Activated T-helper 17 cell treated with anti-CD3 and anti-CD28 coated beads, Interleukin-2, amount 50 U/mL, for 72 hours (primary cell): ENCODE data around the gene PI16. TPM values are rescaled to one million over a fixed set of nuclear protein-coding genes. Genes with fewer than 3 reads are reported as not detected.
A peak's percentile ranks its signal among the peaks of the same experiment; 100 is the strongest.

Experiments used
- ATAC-seq: fragments of 150-1000 bp; cut with Tn5 transposase; replicated peaks from 2 replicates; pipeline ENCODE4 v1.10.0; 2021; ENCODE audit warnings: mild to moderate bottlenecking, moderate library complexity
- H3K27ac Mint-ChIP-seq: one replicate; pipeline ENCODE4 v1.8.0; 2022; ENCODE audit warnings: mixed read lengths
- H3K27me3 Mint-ChIP-seq: one replicate; pipeline ENCODE4 v1.8.0; 2022; ENCODE audit warnings: mixed read lengths
- H3K36me3 Mint-ChIP-seq: one replicate; pipeline ENCODE4 v1.8.0; 2022; ENCODE audit warnings: low read depth, mild to moderate bottlenecking, mixed read lengths
- H3K4me1 Mint-ChIP-seq: one replicate; pipeline ENCODE4 v1.8.0; 2022; ENCODE audit warnings: mixed read lengths
- H3K4me3 Mint-ChIP-seq: one replicate; pipeline ENCODE4 v1.8.0; 2022; ENCODE audit warnings: mild to moderate bottlenecking, mixed read lengths
- H3K9me3 Mint-ChIP-seq: one replicate; pipeline ENCODE4 v1.8.0; 2022; ENCODE audit warnings: mixed read lengths
- total RNA-seq, 2 donors: library from RNA; stranded (reverse); gene quantifications; one replicate each; pipeline ENCODE4 v1.2.3, GENCODE V29; 2022

Gene PI16
- total RNA-seq, 2 donors from 2014 or later, result 1.8 to 2.1 TPM

DNA sequence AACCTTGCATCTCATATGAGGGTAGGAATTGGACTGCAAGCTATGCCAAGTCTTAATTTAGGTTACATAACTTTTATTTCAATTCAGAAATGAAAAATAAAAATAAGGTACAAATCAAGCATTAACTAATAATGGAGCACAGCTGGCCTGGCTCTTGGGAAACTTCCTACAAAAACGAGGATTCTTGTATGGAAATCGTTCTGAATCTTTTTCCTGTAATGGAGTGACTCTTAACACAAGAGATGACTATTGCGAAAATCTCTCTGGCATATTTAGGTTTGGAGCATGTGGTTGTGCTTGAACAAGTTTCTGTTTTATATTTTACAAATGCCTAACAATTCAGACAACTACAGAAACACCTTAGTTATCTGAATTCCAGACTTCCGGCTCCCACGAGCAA, 34.0 kb upstream of the PI16 start:
- no peak overlapping the region for H3K27ac Mint-ChIP-seq
- H3K4me3 Mint-ChIP-seq, result no peak overlapping the region
- ATAC-seq, result no peak
- H3K9me3 Mint-ChIP-seq, result no peaks in the 10 kb centered on the region
- no peaks in the 10 kb centered on the region for H3K27me3 Mint-ChIP-seq
- peaks cover 6% of the 10 kb centered on the region for H3K4me1 Mint-ChIP-seq
- peaks cover 92% of the 10 kb centered on the region for H3K36me3 Mint-ChIP-seq

GRCh38 chr6:36924131-36924530, 30.4 kb upstream of the PI16 start:
- H3K4me3 Mint-ChIP-seq, result no peak overlapping the region
- H3K4me1 Mint-ChIP-seq, result peaks cover 5% of the 10 kb centered on the region
- no peak for ATAC-seq
- H3K36me3 Mint-ChIP-seq, result peaks cover 62% of the 10 kb centered on the region
- H3K9me3 Mint-ChIP-seq, result no peaks in the 10 kb centered on the region
- H3K27me3 Mint-ChIP-seq, result no peaks in the 10 kb centered on the region
- H3K27ac Mint-ChIP-seq, result no peak overlapping the region

- H3K27ac Mint-ChIP-seq, result peak overlapping the region; percentile 46
- peaks cover 55% of the 10 kb centered on the region for H3K36me3 Mint-ChIP-seq
- H3K27me3 Mint-ChIP-seq, result no peaks in the 10 kb centered on the region
- peaks cover 5% of the 10 kb centered on the region for H3K4me1 Mint-ChIP-seq
- no peaks in the 10 kb centered on the region for H3K9me3 Mint-ChIP-seq
- ATAC-seq, result no peak
- H3K4me3 Mint-ChIP-seq, result no peak overlapping the region
Measured at GRCh38 chr6:36924778-36925374, 29.7 kb upstream of the PI16 start.

DNA sequence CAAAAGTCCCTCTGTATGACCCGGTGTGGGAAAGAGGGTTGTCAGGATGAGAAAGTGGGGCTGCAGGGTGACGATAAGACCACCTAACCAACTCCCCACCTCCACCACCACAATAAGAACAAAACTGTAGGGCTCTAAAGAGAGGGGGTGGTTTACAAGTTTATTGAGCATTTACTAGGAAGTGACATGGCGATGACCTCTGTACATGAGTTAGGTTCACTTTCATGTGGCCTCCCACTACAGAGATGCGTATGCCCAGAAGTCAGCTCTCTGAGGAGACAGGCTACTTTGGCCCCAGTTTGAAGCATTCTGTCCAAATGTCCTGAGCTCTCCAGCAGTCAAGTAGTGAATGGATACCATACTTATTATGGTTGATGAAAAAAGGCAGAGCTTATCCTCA, 28.7 kb upstream of the PI16 start:
- no peaks in the 10 kb centered on the region for H3K27me3 Mint-ChIP-seq
- peak; percentile 85 for ATAC-seq
- peaks cover 5% of the 10 kb centered on the region for H3K4me1 Mint-ChIP-seq
- H3K36me3 Mint-ChIP-seq, result peaks cover 45% of the 10 kb centered on the region
- peak overlapping the region; percentile 46 for H3K27ac Mint-ChIP-seq
- H3K4me3 Mint-ChIP-seq, result peak overlapping the region; percentile 13
- H3K9me3 Mint-ChIP-seq, result no peaks in the 10 kb centered on the region

DNA sequence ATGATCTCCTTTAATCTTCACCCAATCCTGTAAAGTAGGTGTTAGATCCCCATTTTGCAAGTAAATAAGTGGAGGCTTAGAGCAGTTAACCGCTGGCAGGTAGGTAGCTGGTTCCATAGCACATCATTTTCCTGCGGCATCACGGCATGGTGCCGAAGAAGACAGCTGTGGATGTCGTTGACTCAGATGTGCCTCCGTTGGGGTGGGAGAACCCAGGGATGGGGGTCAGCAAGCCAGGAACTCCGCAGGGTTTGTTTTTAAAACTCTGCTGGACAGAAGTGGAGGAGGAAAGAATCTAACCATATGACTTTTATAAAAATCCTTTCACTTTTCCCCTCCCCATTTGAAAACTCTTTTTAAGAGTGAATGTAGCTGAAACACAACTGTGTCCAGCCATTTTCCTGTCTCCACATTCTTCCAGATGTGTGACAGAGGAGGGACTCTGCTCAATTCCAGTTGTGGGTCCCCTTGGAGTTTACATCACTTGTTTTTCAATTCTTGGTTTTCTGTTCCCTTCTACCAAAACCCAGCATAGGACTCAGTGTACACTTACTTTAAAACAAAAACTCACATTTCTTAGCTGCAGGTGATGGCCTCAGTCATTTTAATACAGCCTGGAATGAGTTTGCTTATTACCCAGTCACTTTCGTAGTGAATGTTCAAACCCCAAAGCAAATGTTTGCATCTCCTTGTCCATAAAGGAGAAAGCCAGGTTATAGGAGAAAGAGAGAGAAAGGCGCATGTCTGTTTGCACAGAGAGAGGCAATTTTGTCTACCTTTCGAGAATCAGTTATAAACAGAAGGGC, 27.6 kb upstream of the PI16 start:
- Mint-ChIP-seq H3K4me1 (peaks cover 10% of the 10 kb centered on the region), H3K27me3 (no peaks in the 10 kb centered on the region), H3K36me3 (peaks cover 34% of the 10 kb centered on the region), H3K9me3 (no peaks in the 10 kb centered on the region), H3K4me3 (no peak overlapping the region), H3K27ac (no peak overlapping the region)
- peak; percentile 61 for ATAC-seq

DNA sequence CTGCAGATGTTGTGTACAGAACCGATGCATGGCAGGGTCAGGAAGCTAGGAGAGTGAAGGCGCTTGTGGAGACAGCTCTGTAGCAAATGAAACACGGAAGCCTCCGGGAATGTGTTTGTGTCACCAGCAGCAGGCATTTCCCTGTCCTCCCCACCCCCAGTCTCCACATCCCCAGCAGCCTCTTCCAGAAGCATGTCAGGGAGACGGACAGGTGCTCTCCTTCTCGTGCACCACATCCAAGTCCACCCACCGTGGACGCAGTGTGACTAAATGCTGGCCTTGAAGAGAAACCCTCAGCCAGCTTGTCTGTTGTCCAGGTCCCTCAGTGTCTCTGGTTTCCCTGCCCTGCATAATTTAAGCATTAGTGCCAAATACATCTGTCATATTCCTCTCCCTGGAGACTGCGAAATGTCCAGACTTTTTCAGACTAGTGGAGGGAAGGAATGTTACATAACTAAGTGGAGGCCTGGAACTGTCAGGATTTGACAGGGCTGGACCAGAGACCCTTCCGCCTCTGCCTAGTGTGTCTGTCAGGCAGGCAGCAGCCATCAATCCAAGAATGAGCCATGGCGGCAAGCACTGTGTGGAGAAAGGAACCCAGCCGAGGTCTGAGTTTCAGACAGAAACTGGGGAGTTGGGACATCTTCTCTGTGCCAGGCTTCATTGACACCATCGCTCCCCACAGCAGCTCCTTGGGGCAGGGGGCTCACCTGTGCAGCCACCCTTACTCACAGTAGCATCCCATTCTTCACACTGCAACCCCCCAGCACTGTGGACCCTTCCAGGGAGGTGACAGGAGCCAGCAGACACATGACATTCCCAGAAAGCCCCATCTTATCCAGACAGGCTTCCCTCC, 26.6 kb upstream of the PI16 start:
- no peak overlapping the region for H3K27ac Mint-ChIP-seq
- no peaks in the 10 kb centered on the region for H3K27me3 Mint-ChIP-seq
- no peaks in the 10 kb centered on the region for H3K9me3 Mint-ChIP-seq

GRCh38 chr6:36928547-36928918, 26.0 kb upstream of the PI16 start:
- H3K4me1 Mint-ChIP-seq, result peaks cover 10% of the 10 kb centered on the region
- H3K27ac Mint-ChIP-seq, result no peak overlapping the region
- H3K27me3 Mint-ChIP-seq, result no peaks in the 10 kb centered on the region
- peaks cover 20% of the 10 kb centered on the region for H3K36me3 Mint-ChIP-seq
- no peak overlapping the region for H3K4me3 Mint-ChIP-seq
- H3K9me3 Mint-ChIP-seq, result no peaks in the 10 kb centered on the region
- no peak for ATAC-seq

More for the DNA sequence above, 26.6 kb upstream of the PI16 start:
- Mint-ChIP-seq H3K4me3 (no peak overlapping the region), H3K36me3 (peaks cover 26% of the 10 kb centered on the region), H3K4me1 (peaks cover 10% of the 10 kb centered on the region)
- no peak for ATAC-seq

GRCh38 chr6:36929152-36929551, 25.4 kb upstream of the PI16 start:
- Mint-ChIP-seq H3K4me3 (no peak overlapping the region), H3K36me3 (peaks cover 14% of the 10 kb centered on the region), H3K9me3 (no peaks in the 10 kb centered on the region), H3K4me1 (peaks cover 10% of the 10 kb centered on the region), H3K27me3 (no peaks in the 10 kb centered on the region), H3K27ac (no peak overlapping the region)
- ATAC-seq, result no peak

GRCh38 chr6:36929607-36930006, 24.9 kb upstream of the PI16 start:
- no peaks in the 10 kb centered on the region for H3K9me3 Mint-ChIP-seq
- H3K4me3 Mint-ChIP-seq, result no peak overlapping the region
- peaks cover 9% of the 10 kb centered on the region for H3K36me3 Mint-ChIP-seq
- H3K27ac Mint-ChIP-seq, result no peak overlapping the region
- no peaks in the 10 kb centered on the region for H3K27me3 Mint-ChIP-seq
- H3K4me1 Mint-ChIP-seq, result peaks cover 10% of the 10 kb centered on the region
- ATAC-seq, result no peak

GRCh38 chr6:36930483-36930882, 24.1 kb upstream of the PI16 start:
- no peak for ATAC-seq

GRCh38 chr6:36933102-36933501, 21.4 kb upstream of the PI16 start:
- peaks cover 5% of the 10 kb centered on the region for H3K4me1 Mint-ChIP-seq
- no peaks in the 10 kb centered on the region for H3K27me3 Mint-ChIP-seq
- no peaks in the 10 kb centered on the region for H3K36me3 Mint-ChIP-seq
- H3K9me3 Mint-ChIP-seq, result no peaks in the 10 kb centered on the region
- ATAC-seq, result no peak
- no peak overlapping the region for H3K27ac Mint-ChIP-seq
- H3K4me3 Mint-ChIP-seq, result no peak overlapping the region

More at GRCh38 chr6:36930483-36930882, 24.1 kb upstream of the PI16 start:
- H3K4me1 Mint-ChIP-seq, result peaks cover 10% of the 10 kb centered on the region
- H3K4me3 Mint-ChIP-seq, result no peak overlapping the region
- peaks cover under 1% of the 10 kb centered on the region for H3K36me3 Mint-ChIP-seq
- H3K27me3 Mint-ChIP-seq, result no peaks in the 10 kb centered on the region
- no peaks in the 10 kb centered on the region for H3K9me3 Mint-ChIP-seq
- H3K27ac Mint-ChIP-seq, result no peak overlapping the region

DNA sequence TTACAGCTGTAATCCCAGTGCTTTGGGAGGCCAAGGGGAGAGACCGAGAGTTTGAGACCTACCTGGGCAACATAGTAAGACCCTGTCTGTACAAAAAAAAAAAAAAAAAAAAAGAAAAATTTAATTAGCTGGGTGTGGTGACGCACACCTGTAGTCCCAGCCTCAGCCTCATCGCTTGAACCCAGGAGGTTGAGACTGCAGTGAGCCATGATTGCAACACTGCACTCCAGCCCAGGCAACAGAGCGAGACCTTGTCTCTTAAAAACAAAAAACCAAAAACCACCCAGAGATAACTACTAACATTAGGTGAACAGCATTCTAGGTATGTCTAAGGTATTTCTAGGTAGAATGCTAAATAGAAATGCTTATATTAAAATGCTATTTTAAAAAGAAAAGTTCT, 21.0 kb upstream of the PI16 start:
- Mint-ChIP-seq H3K9me3 (no peaks in the 10 kb centered on the region), H3K36me3 (no peaks in the 10 kb centered on the region), H3K4me1 (peaks cover 5% of the 10 kb centered on the region), H3K27me3 (no peaks in the 10 kb centered on the region), H3K4me3 (no peak overlapping the region), H3K27ac (no peak overlapping the region)
- no peak for ATAC-seq

DNA sequence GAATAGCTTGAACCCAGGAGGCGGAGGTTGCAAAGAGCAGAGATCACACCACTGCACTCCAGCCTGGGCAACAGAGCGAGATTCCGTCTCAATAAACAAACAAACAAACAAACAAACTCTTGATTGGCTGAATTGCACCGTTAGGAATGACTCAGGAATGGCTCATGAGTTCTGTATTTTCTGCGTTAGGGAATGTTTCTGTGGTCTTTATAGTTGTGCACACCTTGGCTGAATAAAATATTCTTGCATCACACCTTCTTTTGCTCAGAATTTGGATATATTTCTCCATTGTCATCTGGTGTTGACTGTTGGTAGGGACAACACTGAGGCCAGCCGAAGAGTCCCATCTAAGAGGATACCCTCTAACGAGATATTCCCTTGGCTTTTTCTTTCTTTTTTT, 19.6 kb upstream of the PI16 start:
- Mint-ChIP-seq H3K27me3 (no peaks in the 10 kb centered on the region), H3K4me1 (peaks cover 5% of the 10 kb centered on the region)

GRCh38 chr6:36936824-36937223, 17.7 kb upstream of the PI16 start:
- Mint-ChIP-seq H3K27me3 (peaks cover 6% of the 10 kb centered on the region), H3K27ac (no peak overlapping the region)
- ATAC-seq, result no peak

More for the DNA sequence above, 19.6 kb upstream of the PI16 start:
- Mint-ChIP-seq H3K27ac (no peak overlapping the region), H3K9me3 (no peaks in the 10 kb centered on the region), H3K4me3 (no peak overlapping the region), H3K36me3 (no peaks in the 10 kb centered on the region)
- ATAC-seq, result no peak

More at GRCh38 chr6:36936824-36937223, 17.7 kb upstream of the PI16 start:
- H3K36me3 Mint-ChIP-seq, result no peaks in the 10 kb centered on the region
- no peaks in the 10 kb centered on the region for H3K9me3 Mint-ChIP-seq
- H3K4me3 Mint-ChIP-seq, result no peak overlapping the region
- no peaks in the 10 kb centered on the region for H3K4me1 Mint-ChIP-seq
